BLaER1 (cell line): ENCODE results near the gene NR1H4.

Source experiments
- H3K27ac ChIP-seq: shearing (Covaris generic); formaldehyde crosslinking; 2 replicates; pipeline ENCODE4 v1.8.1; 2022
- H3K27me3 ChIP-seq: shearing (Covaris generic); formaldehyde crosslinking; 2 replicates; pipeline ENCODE4 v1.8.1; 2022
- H3K36me3 ChIP-seq: shearing (Covaris generic); formaldehyde crosslinking; 2 replicates; pipeline ENCODE4 v1.8.1; 2022
- H3K4me1 ChIP-seq: shearing (Covaris generic); formaldehyde crosslinking; 2 replicates; pipeline ENCODE4 v1.8.1; 2022
- H3K4me2 ChIP-seq: shearing (Covaris generic); formaldehyde crosslinking; 2 replicates; pipeline ENCODE4 v1.8.1; 2022
- H3K4me3 ChIP-seq: shearing (Covaris generic); formaldehyde crosslinking; 2 replicates; pipeline ENCODE4 v1.8.1; 2022
- H3K9ac ChIP-seq: shearing (Covaris generic); formaldehyde crosslinking; 2 replicates; pipeline ENCODE4 v1.8.1; 2022
- H3K9me3 ChIP-seq: shearing (Covaris generic); formaldehyde crosslinking; 2 replicates; pipeline ENCODE4 v1.8.1; 2022
- H4K20me1 ChIP-seq: shearing (Covaris generic); formaldehyde crosslinking; 2 replicates; pipeline ENCODE4 v1.8.1; 2022
- Cebpa-rat ChIP-seq: shearing (Covaris generic); IDR thresholded peaks from 2 replicates; pipeline ENCODE4 v1.8.1; 2022

Gene NR1H4

GRCh38 chr12:100503228-100503628 is 29.6 kb downstream of the NR1H4 start:
- Histone ChIP-seq H3K4me3 (no peak overlapping the region), H3K36me3 (no peaks in the 10 kb centered on the region), H3K4me1 (no peaks in the 10 kb centered on the region), H3K27me3 (no peaks in the 10 kb centered on the region), H3K9ac (no peak overlapping the region), H3K27ac (no peak overlapping the region), H3K4me2 (no peak overlapping the region), H4K20me1 (no peaks in the 10 kb centered on the region), H3K9me3 (no peaks in the 10 kb centered on the region)
- TF ChIP-seq Cebpa-rat, result no peak

- no peak overlapping the region for H3K9ac ChIP-seq
- no peaks in the 10 kb centered on the region for H3K27me3 ChIP-seq
- H3K4me2 ChIP-seq, result no peak overlapping the region
- H3K9me3 ChIP-seq, result no peaks in the 10 kb centered on the region
- H3K36me3 ChIP-seq, result no peaks in the 10 kb centered on the region
- H4K20me1 ChIP-seq, result no peaks in the 10 kb centered on the region
- H3K4me3 ChIP-seq, result no peak overlapping the region
- no peak for TF ChIP-seq Cebpa-rat
- no peaks in the 10 kb centered on the region for H3K4me1 ChIP-seq
- no peak overlapping the region for H3K27ac ChIP-seq
These were observed 31.1 kb downstream of the NR1H4 start for GRCh38 chr12:100504804-100505203.

- H3K9me3 ChIP-seq, result no peaks in the 10 kb centered on the region
- no peaks in the 10 kb centered on the region for H4K20me1 ChIP-seq
- TF ChIP-seq Cebpa-rat, result no peak
- no peaks in the 10 kb centered on the region for H3K27me3 ChIP-seq
- H3K4me2 ChIP-seq, result no peak overlapping the region
- no peaks in the 10 kb centered on the region for H3K4me1 ChIP-seq
- H3K36me3 ChIP-seq, result no peaks in the 10 kb centered on the region
- no peak overlapping the region for H3K27ac ChIP-seq
- no peak overlapping the region for H3K9ac ChIP-seq
- no peak overlapping the region for H3K4me3 ChIP-seq
These were observed 35.1 kb downstream of the NR1H4 start for GRCh38 chr12:100508751-100509150.

GRCh38 chr12:100512692-100513091 is 39.0 kb downstream of the NR1H4 start:
- Histone ChIP-seq H3K4me1 (no peaks in the 10 kb centered on the region), H3K36me3 (no peaks in the 10 kb centered on the region), H3K27me3 (no peaks in the 10 kb centered on the region), H3K27ac (no peak overlapping the region), H3K9ac (no peak overlapping the region), H3K9me3 (no peaks in the 10 kb centered on the region), H4K20me1 (no peaks in the 10 kb centered on the region), H3K4me2 (no peak overlapping the region), H3K4me3 (no peak overlapping the region)
- TF ChIP-seq Cebpa-rat, result no peak

GRCh38 chr12:100515968-100516367 is 42.3 kb downstream of the NR1H4 start:
- Histone ChIP-seq H3K27me3 (no peaks in the 10 kb centered on the region), H3K27ac (no peak overlapping the region), H3K9me3 (no peaks in the 10 kb centered on the region), H4K20me1 (no peaks in the 10 kb centered on the region), H3K4me2 (no peak overlapping the region), H3K4me1 (no peaks in the 10 kb centered on the region), H3K36me3 (no peaks in the 10 kb centered on the region), H3K9ac (no peak overlapping the region), H3K4me3 (no peak overlapping the region)
- no peak for TF ChIP-seq Cebpa-rat

- H3K4me3 ChIP-seq, result no peak overlapping the region
- H3K27ac ChIP-seq, result no peak overlapping the region
- H3K9ac ChIP-seq, result no peak overlapping the region
- no peaks in the 10 kb centered on the region for H3K4me1 ChIP-seq
- H3K4me2 ChIP-seq, result no peak overlapping the region
- H4K20me1 ChIP-seq, result no peaks in the 10 kb centered on the region
- H3K9me3 ChIP-seq, result no peaks in the 10 kb centered on the region
- no peak for TF ChIP-seq Cebpa-rat
- no peaks in the 10 kb centered on the region for H3K36me3 ChIP-seq
- no peaks in the 10 kb centered on the region for H3K27me3 ChIP-seq
These were observed 44.7 kb downstream of the NR1H4 start for GRCh38 chr12:100518376-100518775.

GRCh38 chr12:100520048-100520769 is 46.5 kb downstream of the NR1H4 start:
- TF ChIP-seq Cebpa-rat, result no peak
- Histone ChIP-seq H3K27ac (no peak overlapping the region), H3K27me3 (no peaks in the 10 kb centered on the region), H3K4me3 (no peak overlapping the region), H4K20me1 (no peaks in the 10 kb centered on the region), H3K9ac (no peak overlapping the region), H3K36me3 (no peaks in the 10 kb centered on the region), H3K4me1 (no peaks in the 10 kb centered on the region), H3K9me3 (no peaks in the 10 kb centered on the region), H3K4me2 (no peak overlapping the region)

GRCh38 chr12:100521958-100522357 is 48.3 kb downstream of the NR1H4 start:
- H4K20me1 ChIP-seq, result no peaks in the 10 kb centered on the region

GRCh38 chr12:100528034-100528433 is 54.4 kb downstream of the NR1H4 start:
- Histone ChIP-seq H3K36me3 (no peaks in the 10 kb centered on the region), H3K27me3 (no peaks in the 10 kb centered on the region), H3K27ac (no peak overlapping the region), H4K20me1 (no peaks in the 10 kb centered on the region), H3K4me2 (no peak overlapping the region), H3K4me3 (no peak overlapping the region), H3K9me3 (no peaks in the 10 kb centered on the region), H3K4me1 (no peaks in the 10 kb centered on the region), H3K9ac (no peak overlapping the region)
- TF ChIP-seq Cebpa-rat, result no peak

More at GRCh38 chr12:100521958-100522357, 48.3 kb downstream of the NR1H4 start:
- Histone ChIP-seq H3K4me1 (no peaks in the 10 kb centered on the region), H3K36me3 (no peaks in the 10 kb centered on the region), H3K27me3 (no peaks in the 10 kb centered on the region), H3K4me2 (no peak overlapping the region), H3K4me3 (no peak overlapping the region), H3K27ac (no peak overlapping the region), H3K9ac (no peak overlapping the region), H3K9me3 (no peaks in the 10 kb centered on the region)
- no peak for TF ChIP-seq Cebpa-rat

GRCh38 chr12:100528471-100529127 is 54.9 kb downstream of the NR1H4 start:
- Histone ChIP-seq H4K20me1 (no peaks in the 10 kb centered on the region), H3K4me2 (no peak overlapping the region), H3K9me3 (no peaks in the 10 kb centered on the region), H3K4me3 (no peak overlapping the region), H3K27ac (no peak overlapping the region), H3K9ac (no peak overlapping the region), H3K27me3 (no peaks in the 10 kb centered on the region), H3K36me3 (no peaks in the 10 kb centered on the region), H3K4me1 (no peaks in the 10 kb centered on the region)
- TF ChIP-seq Cebpa-rat, result no peak
